BE2C (cell line): ENCODE results near the gene CCDC182.

Source experiments
- DNase-seq: peaks from one replicate; pipeline ENCODE4 v3.0.0-alpha.2; 2020
- H3K27me3 ChIP-seq: fragments of 250-450 bp; sonication (Bioruptor Pico); 2 replicates; pipeline ENCODE4 v1.5.1; 2020; ENCODE audit warnings: mild to moderate bottlenecking
- H3K36me3 ChIP-seq: fragments of 250-450 bp; sonication (Bioruptor Pico); 2 replicates; pipeline ENCODE4 v1.5.1; 2020; ENCODE audit warnings: mild to moderate bottlenecking
- H3K4me1 ChIP-seq: fragments of 250-450 bp; sonication (Bioruptor Pico); 2 replicates; pipeline ENCODE4 v1.5.1; 2020
- H3K4me3 ChIP-seq: 2 replicates; pipeline ENCODE4 v1.5.1; 2011; ENCODE audit warnings: low read depth, low read length
- H3K9me3 ChIP-seq: fragments of 250-450 bp; sonication (Bioruptor Pico); 2 replicates; pipeline ENCODE4 v1.5.1; 2020
- CTCF ChIP-seq: IDR thresholded peaks from 2 replicates; pipeline ENCODE4 v1.5.1; 2012; ENCODE audit warnings: mild to moderate bottlenecking, low read depth, low read length

Gene CCDC182

DNA sequence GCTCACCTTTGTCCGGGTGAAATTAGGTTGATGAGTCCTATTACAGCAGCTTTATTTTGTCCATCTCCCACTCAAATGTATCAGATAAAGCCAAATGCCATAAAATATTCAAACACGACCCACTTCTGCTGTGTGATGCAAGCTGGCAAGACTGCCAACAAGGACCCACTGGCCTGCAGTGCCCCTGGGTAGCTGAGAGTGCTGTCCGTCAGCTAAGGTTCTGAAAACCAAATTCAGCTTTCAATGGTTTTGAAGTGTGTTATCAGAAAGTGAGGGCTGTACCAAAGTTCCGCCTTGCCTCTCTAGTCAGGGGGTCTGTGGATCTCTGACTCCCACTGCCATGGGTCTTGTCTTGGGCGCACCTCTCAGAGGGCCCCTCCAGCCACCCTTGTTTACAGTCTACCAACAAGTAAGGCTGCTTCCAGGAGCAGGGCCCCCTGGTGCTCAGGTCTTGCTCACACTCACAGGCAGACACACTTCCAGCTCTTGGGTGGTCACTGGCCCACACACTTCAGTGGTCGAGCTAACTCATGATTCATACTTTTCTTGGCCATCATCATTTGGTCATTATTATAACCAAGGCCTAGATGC is 10.5 kb upstream of the CCDC182 start:
- DNase-seq: no peak
- Histone ChIP-seq H3K27me3 (no peaks in the 10 kb centered on the region), H3K4me3 (no peak overlapping the region), H3K4me1 (peaks cover 41% of the 10 kb centered on the region), H3K36me3 (no peaks in the 10 kb centered on the region), H3K9me3 (no peaks in the 10 kb centered on the region)
- no peak; the same call in 1 of the 2 replicates for TF ChIP-seq CTCF

- Histone ChIP-seq H3K27me3 (no peaks in the 10 kb centered on the region), H3K4me3 (no peak overlapping the region), H3K9me3 (no peaks in the 10 kb centered on the region), H3K4me1 (peaks cover 45% of the 10 kb centered on the region), H3K36me3 (no peaks in the 10 kb centered on the region)
- TF ChIP-seq CTCF: no peak
- DNase-seq: peak; percentile 84
Observed at GRCh38 chr17:57752031-57752905, 7.2 kb upstream of the CCDC182 start.

DNA sequence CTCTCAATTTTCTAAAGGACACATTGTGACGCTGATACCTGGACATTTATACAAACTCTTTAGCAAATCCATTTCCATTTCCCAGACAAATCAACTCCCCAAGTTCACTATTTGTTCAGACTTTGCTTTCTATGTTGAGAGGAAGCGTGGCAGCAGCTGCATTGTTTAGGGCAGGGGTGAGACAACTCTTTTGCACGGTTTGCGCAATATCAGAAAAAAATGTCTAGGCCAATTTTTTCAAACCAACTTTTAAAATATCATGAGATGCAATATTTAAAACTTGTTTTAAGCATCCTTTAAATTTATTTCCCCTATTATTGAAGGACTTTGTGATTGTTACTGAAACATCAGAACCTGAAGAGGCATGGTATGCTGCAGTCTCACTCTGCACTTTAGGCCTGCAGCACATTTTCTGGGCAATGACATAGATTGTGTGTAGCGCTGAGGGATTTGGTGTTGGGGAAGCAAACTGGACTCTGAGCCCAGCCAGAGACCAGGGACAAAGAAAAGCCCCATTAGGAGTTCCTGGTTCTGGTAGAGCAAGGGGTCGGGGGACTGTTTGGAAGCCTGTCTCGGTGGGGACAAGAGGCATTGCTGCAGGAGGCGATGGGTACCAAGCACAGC is 6.4 kb upstream of the CCDC182 start:
- no peak overlapping the region for H3K4me3 ChIP-seq
- TF ChIP-seq CTCF: no peak
- H3K27me3 ChIP-seq: no peaks in the 10 kb centered on the region
- peaks cover 52% of the 10 kb centered on the region for H3K4me1 ChIP-seq
- no peaks in the 10 kb centered on the region for H3K9me3 ChIP-seq
- DNase-seq: no peak
- H3K36me3 ChIP-seq: no peaks in the 10 kb centered on the region

- no peaks in the 10 kb centered on the region for H3K9me3 ChIP-seq
- TF ChIP-seq CTCF: no peak
- no peak for DNase-seq
Observed at GRCh38 chr17:57750895-57751294, 5.8 kb upstream of the CCDC182 start.

GRCh38 chr17:57750109-57750871 is 5.2 kb upstream of the CCDC182 start:
- no peak for TF ChIP-seq CTCF
- Histone ChIP-seq H3K27me3 (no peaks in the 10 kb centered on the region), H3K4me1 (peaks cover 63% of the 10 kb centered on the region), H3K9me3 (no peaks in the 10 kb centered on the region), H3K4me3 (no peak overlapping the region), H3K36me3 (no peaks in the 10 kb centered on the region)
- DNase-seq: no peak

More at GRCh38 chr17:57750895-57751294, 5.8 kb upstream of the CCDC182 start:
- Histone ChIP-seq H3K4me1 (peaks cover 57% of the 10 kb centered on the region), H3K4me3 (no peak overlapping the region), H3K36me3 (no peaks in the 10 kb centered on the region), H3K27me3 (no peaks in the 10 kb centered on the region)
